K562 (cell line): Measurements from ENCODE around the gene AGR2. TPM values are rescaled to one million over a fixed set of nuclear protein-coding genes. Genes with fewer than 3 reads are reported as not detected.

Source experiments
- ATAC-seq: fragments of 200-7000 bp; cut with Tn5 transposase; 3 replicates; pipeline ENCODE4 v1.9.1; 2020; ENCODE audit warnings: moderate library complexity
- BruUV-seq: library from RNA; stranded (reverse); fragments of 400-500 nt; replicated peaks from 2 replicates; lab custom pipeline; 2021; lab: Mats Ljungman, UMichigan
- CTCF ChIA-PET: fragments of 300-600 bp; formaldehyde crosslinking; extraction: SDS; loops from one replicate; lab custom pipeline; 2021; ENCODE audit warnings: low intra/inter-chr PET ratio; lab: Yijun Ruan, JAX
- POLR2A ChIA-PET: fragments of 300-600, 350-650 bp; sonication (Branson Sonifier 250); formaldehyde crosslinking; extraction: SDS; loops from one replicate; lab custom pipeline; 2021; ENCODE audit warnings: antibody characterized with exemption, inconsistent platforms; lab: Yijun Ruan, JAX
- DNase-seq, 4 experiments: peaks; one replicate each; pipeline versions ENCODE4 v3.0.0 to v3.0.0-alpha.2; 2011 to 2018; ENCODE audit warnings: low spot score in 3 of 4, mixed read lengths in 3 of 4; ENCODE audit errors: extremely low read depth in 1 of 4
- FAIRE-seq: peaks from 2 replicates; lab custom pipeline; 2011; peaks lifted over from hg19 to GRCh38; lab: Jason Lieb, UNC
- H2AFZ ChIP-seq: 2 replicates; pipeline ENCODE4 v1.6.0; 2011; ENCODE audit warnings: low read depth, low read length, control low read depth, inconsistent platforms
- H3K27ac ChIP-seq: fragments of 200-600 bp; 3 replicates; pipeline ENCODE4 v1.8.0; 2011; ENCODE audit warnings: low read depth, mild to moderate bottlenecking, control low read depth, inconsistent platforms, low read length, moderate library complexity, mixed read lengths; ENCODE audit errors: extremely low read depth
- H3K27me3 ChIP-seq, 2 experiments: fragments of 300-600 bp in 1 of 2; 2 replicates in 1 of 2; 3 replicates in 1 of 2; pipeline versions ENCODE4 v1.6.0 to v1.8.0; 2011; ENCODE audit warnings: inconsistent platforms in 2 of 2, low read length in 2 of 2, mild to moderate bottlenecking in 1 of 2, mixed read lengths in 1 of 2, moderate library complexity in 1 of 2; ENCODE audit not compliant: control insufficient read depth in 2 of 2, insufficient read depth in 2 of 2
- H3K36me3 ChIP-seq: fragments of 300-600 bp; 3 replicates; pipeline ENCODE4 v1.8.0; 2011; ENCODE audit warnings: mild to moderate bottlenecking, low read length, inconsistent platforms; ENCODE audit not compliant: control insufficient read depth, insufficient read depth
- H3K4me1 ChIP-seq, 2 experiments: fragments of 200-600 bp in 1 of 2; replicated peaks in 1 of 2; 2 replicates in 1 of 2; 3 replicates in 1 of 2; pipeline versions ENCODE4 v1.5.1 to v1.8.0; 2011; ENCODE audit warnings: inconsistent platforms in 2 of 2, low read length in 2 of 2, mild to moderate bottlenecking in 1 of 2, mixed read lengths in 1 of 2, moderate library complexity in 1 of 2; ENCODE audit not compliant: control insufficient read depth in 2 of 2, insufficient read depth in 2 of 2
- H3K4me2 ChIP-seq: 2 replicates; pipeline ENCODE4 v1.6.1; 2011; ENCODE audit warnings: low read length, control low read depth, inconsistent platforms, mixed read lengths; ENCODE audit not compliant: insufficient read depth
- H3K4me3 ChIP-seq: fragments of 200-600 bp; sonication (generic), shearing (Covaris generic); 2 replicates; pipeline ENCODE4 v1.5.1; 2016; ENCODE audit warnings: control low read depth, inconsistent platforms
- H3K79me2 ChIP-seq: fragments of 200-600 bp; 3 replicates; pipeline ENCODE4 v1.8.0; 2011; ENCODE audit warnings: low read length, inconsistent platforms; ENCODE audit not compliant: control insufficient read depth, insufficient read depth
- H3K9ac ChIP-seq, 2 experiments: 2 replicates each; pipeline versions ENCODE4 v1.6.0 to v1.6.1; 2011; ENCODE audit warnings: low read depth in 2 of 2, low read length in 2 of 2, control low read depth in 1 of 2, inconsistent platforms in 1 of 2, mild to moderate bottlenecking in 1 of 2, mixed read lengths in 1 of 2; ENCODE audit not compliant: insufficient read depth in 1 of 2
- H3K9me1 ChIP-seq: one replicate; pipeline ENCODE4 v1.6.0; 2011; ENCODE audit warnings: inconsistent platforms, mild to moderate bottlenecking, low read length, moderate library complexity; ENCODE audit not compliant: control insufficient read depth, insufficient read depth
- H3K9me3 ChIP-seq: replicated peaks from 2 replicates; pipeline ENCODE4 v1.5.1; 2011; ENCODE audit warnings: low read depth, low read length, inconsistent platforms; ENCODE audit not compliant: control insufficient read depth, insufficient read depth
- H4K20me1 ChIP-seq: replicated peaks from 2 replicates; pipeline ENCODE4 v1.6.1; 2011; ENCODE audit warnings: low read length, inconsistent platforms, mixed read lengths; ENCODE audit not compliant: control insufficient read depth, insufficient read depth
- BMI1 ChIP-seq: fragments of 150-350 bp; IDR thresholded peaks from 2 replicates; pipeline ENCODE4 v1.6.1; 2014; ENCODE audit warnings: low read length
- FOXK1 ChIP-seq: sonication (generic); formaldehyde crosslinking; IDR thresholded peaks from 2 replicates; pipeline ENCODE4 v1.8.0; 2022; ENCODE audit warnings: missing genetic modification reagents, mild to moderate bottlenecking, borderline replicate concordance
- PBX2 ChIP-seq, 2 experiments: IDR thresholded peaks in 1 of 2; conservative IDR thresholded peaks in 1 of 2; 2 replicates each; pipeline ENCODE4 v1.6.1; 2016; ENCODE audit warnings: low read depth in 2 of 2, mild to moderate bottlenecking in 1 of 2, missing compliant biosample characterization in 1 of 2, missing genetic modification characterization in 1 of 2, moderate library complexity in 1 of 2
- U2AF1 ChIP-seq: fragments of 200-400 bp; formaldehyde crosslinking; optimal IDR thresholded peaks from 2 replicates; pipeline ENCODE3; 2017; ENCODE audit warnings: mild to moderate bottlenecking, low read depth, low read length, moderate library complexity
- XRCC4 ChIP-seq: IDR thresholded peaks from one replicate; pipeline ENCODE4 v1.6.1; 2011; ENCODE audit not compliant: insufficient read depth, insufficient read length; ENCODE audit errors: extremely low read depth
- WGBS: fragments of 100-300 bp; shearing (Covaris generic); methylation state at CpG from one replicate; pipeline ENCODE4 v1.1.6; 2016; ENCODE audit warnings: low coverage, mixed read lengths; ENCODE audit not compliant: insufficient coverage; ENCODE audit errors: missing lambda C conversion rate; 5-methylcytosine and 5-hydroxymethylcytosine counted together
- in situ Hi-C: fragments of 300-500 bp; cut with MboI; formaldehyde crosslinking; loops from 4 replicates; pipeline ENCODE4 v1.15.0; 2018; ENCODE audit warnings: inconsistent platforms, mixed read lengths
- intact Hi-C: fragments of 100-400 bp; cut with micrococcal nuclease; formaldehyde crosslinking; loops from 2 replicates; pipeline ENCODE4 v1.14.2; 2022
- polyA plus RNA-seq, 8 experiments: library from polyadenylated mRNA; depleted of rRNA in 4 of 8; stranded (reverse) in 5 of 8; unstranded in 3 of 8; fragments of >200 nt; fragmentation: Nextera tagmentation in 2 of 8; fragmentation: Illumina TruSeq in 1 of 8; extraction: Ambion mirVana in 2 of 8; extraction: Trizol in 1 of 8; gene quantifications; 2 replicates each; pipeline versions ENCODE4 v1.2.1 to v1.2.3, GENCODE V29; 2011 to 2014; ENCODE audit warnings: inconsistent platforms in 1 of 8, missing spikeins in 1 of 8
- total RNA-seq, 7 experiments: library from RNA; depleted of rRNA in 6 of 7; stranded (reverse); fragments of >200 nt in 6 of 7; fragmentation: Illumina TruSeq in 2 of 7; extraction: Trizol in 2 of 7; gene quantifications; 2 replicates each; pipeline versions ENCODE4 v1.2.1 to v1.2.3, GENCODE V29; 2011 to 2021; ENCODE audit warnings: low replicate concordance in 1 of 7

AGR2 gene
- total and polyA plus RNA-seq, 9 of the 15 experiments (the other 6 are each of a cell fraction or from before 2014, with no cell fraction given), result 0.66 TPM; not detected in 8

GRCh38 chr7:16811551-16811950, 6.8 kb upstream of the AGR2 start:
- no peak for FAIRE-seq
- Histone ChIP-seq H3K9me3 (no peaks in the 10 kb centered on the region), H3K9ac (no peak overlapping the region), H3K27ac (no peak overlapping the region), H2AFZ (no peak overlapping the region)
- no peak for TF ChIP-seq XRCC4
- TF ChIP-seq U2AF1, result no peak
- TF ChIP-seq, all 486 proteins: peak for 0
- no peak for ATAC-seq
- no peak overlapping the region for H3K4me2 ChIP-seq
- in situ Hi-C loops, result no loop called here
- intact Hi-C loops, result no loop called here
- CTCF ChIA-PET, result no interaction called here
- DNase-seq, result no peak
- H3K36me3 ChIP-seq, result no peaks in the 10 kb centered on the region
- H3K9me1 ChIP-seq, result no peaks in the 10 kb centered on the region
- H3K27me3 ChIP-seq, result peaks cover 4 to 12% of the 10 kb centered on the region in 2 experiments; a peak in 4 of 5 replicates
- no peaks in the 10 kb centered on the region for H3K4me1 ChIP-seq
- no peaks in the 10 kb centered on the region for H3K79me2 ChIP-seq
- no peaks in the 10 kb centered on the region for H4K20me1 ChIP-seq
- WGBS, result 4% methylated on average over 2 of the region's 2 CpGs
- no peak overlapping the region for H3K4me3 ChIP-seq
- POLR2A ChIA-PET, result no interaction called here
- no TSS peak for BruUV-seq

DNA sequence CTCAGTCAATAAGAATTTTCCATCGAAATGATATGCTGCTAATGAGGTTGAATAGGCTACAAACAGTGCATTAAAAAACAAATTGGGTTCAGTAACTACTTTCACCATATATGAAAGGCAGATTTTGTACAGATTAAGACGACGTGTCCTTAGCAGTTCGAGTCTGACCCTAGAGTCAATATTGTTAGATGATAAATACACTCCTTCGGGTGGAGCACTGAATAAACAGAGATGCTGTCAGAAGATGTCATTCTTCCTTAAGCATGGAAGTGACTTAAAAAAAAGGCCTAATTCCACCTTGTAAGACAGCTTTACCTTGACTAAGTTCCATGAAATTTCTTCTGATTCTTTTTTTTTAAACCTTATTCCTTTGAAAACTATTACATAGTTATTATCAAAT, 5.8 kb upstream of the AGR2 start:
- H3K9me1 ChIP-seq, result no peaks in the 10 kb centered on the region
- H3K9me3 ChIP-seq, result no peaks in the 10 kb centered on the region
- intact Hi-C loops (no loop called here), in situ Hi-C loops (no loop called here)
- H3K4me1 ChIP-seq, result no peaks in the 10 kb centered on the region
- H3K4me3 ChIP-seq, result no peak overlapping the region
- H3K27ac ChIP-seq, result no peak overlapping the region
- POLR2A ChIA-PET, result no interaction called here
- no peaks in the 10 kb centered on the region for H4K20me1 ChIP-seq
- H3K79me2 ChIP-seq, result no peaks in the 10 kb centered on the region
- no TSS peak for BruUV-seq
- DNase-seq (no peak), FAIRE-seq (no peak)
- WGBS, result 0% methylated on average over 5 of the region's 5 CpGs
- CTCF ChIA-PET, result no interaction called here
- no peak overlapping the region for H3K4me2 ChIP-seq
- H2AFZ ChIP-seq, result no peak overlapping the region
- no peaks in the 10 kb centered on the region for H3K36me3 ChIP-seq
- no peak for TF ChIP-seq FOXK1 (CRISPR knock-in tag)
- TF ChIP-seq BMI1, result no peak
- no peak for TF ChIP-seq PBX2 (CRISPR knock-in tag; IDR thresholded peaks at IDR 0.05; ENCODE audit: low read depth)
- TF ChIP-seq PBX2 (tag; conservative IDR thresholded peaks at IDR 0.05; ENCODE audit: low read depth), result no peak
- TF ChIP-seq, all 486 proteins: peak for 0
- Histone ChIP-seq H3K9ac (no peak overlapping the region), H3K27me3 (peaks cover 4% of the 10 kb centered on the region in 2 experiments; a peak in 3 of 5 replicates)
- ATAC-seq, result no peak
